ENCODE measurements around the gene POU2F3.

The POU2F3 gene

GRCh38 chr11:120302001-120302805, 62.3 kb downstream of the POU2F3 start:
- Histone ChIP-seq H2AK5ac (ENCODE audit: low read length) (no peak overlapping the region), H3K4me3 (ENCODE audit: low read depth, low read length) (no peak overlapping the region), H3K79me1 (ENCODE audit: low read length) (peaks cover 20% of the 10 kb centered on the region), H2AFZ (ENCODE audit: insufficient read depth, low read length, poor library complexity) (no peak overlapping the region), H4K91ac (ENCODE audit: low read depth, low read length) (peak overlapping the region; percentile 78), H3K9me3 (ENCODE audit: insufficient read depth, low read depth, low read length) (peaks cover 2% of the 10 kb centered on the region), H3K4me2 (ENCODE audit: low read length) (peak overlapping the region; percentile 27), H3K27me3 (ENCODE audit: insufficient read depth, low read length) (no peaks in the 10 kb centered on the region), H4K12ac (ENCODE audit: low read depth, low read length) (no peak overlapping the region), H2BK5ac (ENCODE audit: low read depth, low read length, poor library complexity) (peak overlapping the region; percentile 55), H2BK120ac (ENCODE audit: insufficient read depth, low read length, poor library complexity) (peak overlapping the region; percentile 65), H2BK12ac (ENCODE audit: low read length) (peak overlapping the region; percentile 37), H3K9ac (ENCODE audit: low read length) (no peak overlapping the region), H3K4ac (ENCODE audit: low read depth, low read length) (no peak overlapping the region), H3K14ac (ENCODE audit: low read length) (peak overlapping the region; percentile 50), H3K4me1 (ENCODE audit: control insufficient read depth in 1 of 2, insufficient read depth in 2 of 2, low read length in 2 of 2) (peaks cover 25 to 27% of the 10 kb centered on the region in 2 experiments), H3K79me2 (ENCODE audit: control insufficient read depth, insufficient read depth, low read length, poor library complexity) (no peaks in the 10 kb centered on the region), H3K36me3 (ENCODE audit: control insufficient read depth in 1 of 2, insufficient read depth in 2 of 2, low read length in 2 of 2) (peaks cover 0 to 2% of the 10 kb centered on the region in 2 experiments), H3K23ac (ENCODE audit: low read length) (no peak overlapping the region), H3K27ac (ENCODE audit: low read depth, low read length) (peak overlapping the region; percentile 63), H3K18ac (ENCODE audit: low read length) (peak overlapping the region; percentile 23), H4K8ac (ENCODE audit: low read depth, low read length) (peak overlapping the region; percentile 27)
- no CpG with 5 or more reads among the region's 6 CpGs for WGBS (ENCODE audit: extremely low coverage, insufficient coverage, insufficient read length)
- peak; percentile 83 to 87 for DNase-seq

GRCh38 chr11:120303004-120303637, 63.2 kb downstream of the POU2F3 start:
- H2AK5ac ChIP-seq (ENCODE audit: low read length) = no peak overlapping the region
- H3K23ac ChIP-seq (ENCODE audit: low read length) = no peak overlapping the region
- peak overlapping the region; percentile 50 for H3K14ac ChIP-seq (ENCODE audit: low read length)
- peaks cover 2% of the 10 kb centered on the region for H3K9me3 ChIP-seq (ENCODE audit: insufficient read depth, low read depth, low read length)
- no peak overlapping the region for H3K4me2 ChIP-seq (ENCODE audit: low read length)
- peak overlapping the region; percentile 78 for H4K91ac ChIP-seq (ENCODE audit: low read depth, low read length)
- H3K4me1 ChIP-seq (ENCODE audit: control insufficient read depth in 1 of 2, insufficient read depth in 2 of 2, low read length in 2 of 2) = peaks cover 25 to 27% of the 10 kb centered on the region in 2 experiments
- peak overlapping the region; percentile 27 for H4K8ac ChIP-seq (ENCODE audit: low read depth, low read length)
- peak overlapping the region; percentile 65 for H2BK120ac ChIP-seq (ENCODE audit: insufficient read depth, low read length, poor library complexity)
- no peak overlapping the region for H2AFZ ChIP-seq (ENCODE audit: insufficient read depth, low read length, poor library complexity)
- no peak overlapping the region for H4K12ac ChIP-seq (ENCODE audit: low read depth, low read length)
- DNase-seq = peak; percentile 76 to 80
- H2BK5ac ChIP-seq (ENCODE audit: low read depth, low read length, poor library complexity) = no peak overlapping the region
- H3K4me3 ChIP-seq (ENCODE audit: low read depth, low read length) = no peak overlapping the region
- peak overlapping the region; percentile 63 for H3K27ac ChIP-seq (ENCODE audit: low read depth, low read length)
- peak overlapping the region; percentile 23 for H3K18ac ChIP-seq (ENCODE audit: low read length)
- peaks cover 20% of the 10 kb centered on the region for H3K79me1 ChIP-seq (ENCODE audit: low read length)
- H3K9ac ChIP-seq (ENCODE audit: low read length) = no peak overlapping the region
- no peak overlapping the region for H3K4ac ChIP-seq (ENCODE audit: low read depth, low read length)
- WGBS (ENCODE audit: extremely low coverage, insufficient coverage, insufficient read length) = no CpG with 5 or more reads among the region's 3 CpGs
- no peaks in the 10 kb centered on the region for H3K27me3 ChIP-seq (ENCODE audit: insufficient read depth, low read length)
- peaks cover 0 to 2% of the 10 kb centered on the region in 2 experiments for H3K36me3 ChIP-seq (ENCODE audit: control insufficient read depth in 1 of 2, insufficient read depth in 2 of 2, low read length in 2 of 2)
- no peak overlapping the region for H2BK12ac ChIP-seq (ENCODE audit: low read length)
- no peaks in the 10 kb centered on the region for H3K79me2 ChIP-seq (ENCODE audit: control insufficient read depth, insufficient read depth, low read length, poor library complexity)

- peaks cover 2% of the 10 kb centered on the region for H3K9me3 ChIP-seq (ENCODE audit: insufficient read depth, low read depth, low read length)
- no peak overlapping the region for H3K4me3 ChIP-seq (ENCODE audit: low read depth, low read length)
- H3K36me3 ChIP-seq (ENCODE audit: control insufficient read depth in 1 of 2, insufficient read depth in 2 of 2, low read length in 2 of 2) = peaks cover 0 to 2% of the 10 kb centered on the region in 2 experiments
- H3K18ac ChIP-seq (ENCODE audit: low read length) = no peak overlapping the region
- no peak overlapping the region for H3K14ac ChIP-seq (ENCODE audit: low read length)
- peaks cover 22 to 26% of the 10 kb centered on the region in 2 experiments for H3K4me1 ChIP-seq (ENCODE audit: control insufficient read depth in 1 of 2, insufficient read depth in 2 of 2, low read length in 2 of 2)
- peaks cover 17% of the 10 kb centered on the region for H3K79me1 ChIP-seq (ENCODE audit: low read length)
- H2BK5ac ChIP-seq (ENCODE audit: low read depth, low read length, poor library complexity) = no peak overlapping the region
- H4K91ac ChIP-seq (ENCODE audit: low read depth, low read length) = no peak overlapping the region
- H2BK12ac ChIP-seq (ENCODE audit: low read length) = no peak overlapping the region
- no peak overlapping the region for H3K9ac ChIP-seq (ENCODE audit: low read length)
- H3K27me3 ChIP-seq (ENCODE audit: insufficient read depth, low read length) = no peaks in the 10 kb centered on the region
- no peak overlapping the region for H2AK5ac ChIP-seq (ENCODE audit: low read length)
- no peak overlapping the region for H2BK120ac ChIP-seq (ENCODE audit: insufficient read depth, low read length, poor library complexity)
- no peak overlapping the region for H4K12ac ChIP-seq (ENCODE audit: low read depth, low read length)
- no peak overlapping the region for H3K4ac ChIP-seq (ENCODE audit: low read depth, low read length)
- H3K79me2 ChIP-seq (ENCODE audit: control insufficient read depth, insufficient read depth, low read length, poor library complexity) = no peaks in the 10 kb centered on the region
- H2AFZ ChIP-seq (ENCODE audit: insufficient read depth, low read length, poor library complexity) = no peak overlapping the region
- no peak overlapping the region for H3K27ac ChIP-seq (ENCODE audit: low read depth, low read length)
- DNase-seq = peak in 1 of 2 donors; percentile 35
- H3K4me2 ChIP-seq (ENCODE audit: low read length) = no peak overlapping the region
- H4K8ac ChIP-seq (ENCODE audit: low read depth, low read length) = no peak overlapping the region
- no peak overlapping the region for H3K23ac ChIP-seq (ENCODE audit: low read length)
These were observed 64.6 kb downstream of the POU2F3 start for GRCh38 chr11:120304526-120304925.

GRCh38 chr11:120305286-120305685, 65.3 kb downstream of the POU2F3 start:
- Histone ChIP-seq H3K9me3 (ENCODE audit: insufficient read depth, low read depth, low read length) (peaks cover 2% of the 10 kb centered on the region), H3K27me3 (ENCODE audit: insufficient read depth, low read length) (no peaks in the 10 kb centered on the region), H2BK5ac (ENCODE audit: low read depth, low read length, poor library complexity) (peak overlapping the region; percentile 45), H3K4me2 (ENCODE audit: low read length) (no peak overlapping the region), H3K18ac (ENCODE audit: low read length) (peak overlapping the region; percentile 23), H3K4ac (ENCODE audit: low read depth, low read length) (no peak overlapping the region), H3K4me1 (ENCODE audit: control insufficient read depth in 1 of 2, insufficient read depth in 2 of 2, low read length in 2 of 2) (peaks cover 18 to 22% of the 10 kb centered on the region in 2 experiments), H3K79me1 (ENCODE audit: low read length) (peaks cover 14% of the 10 kb centered on the region), H3K23ac (ENCODE audit: low read length) (no peak overlapping the region), H2BK12ac (ENCODE audit: low read length) (peak overlapping the region; percentile 95), H4K8ac (ENCODE audit: low read depth, low read length) (peak overlapping the region; percentile 70), H4K12ac (ENCODE audit: low read depth, low read length) (no peak overlapping the region), H2AFZ (ENCODE audit: insufficient read depth, low read length, poor library complexity) (no peak overlapping the region), H3K14ac (ENCODE audit: low read length) (peak overlapping the region; percentile 1), H3K9ac (ENCODE audit: low read length) (no peak overlapping the region), H3K36me3 (ENCODE audit: control insufficient read depth in 1 of 2, insufficient read depth in 2 of 2, low read length in 2 of 2) (peaks cover 0 to 2% of the 10 kb centered on the region in 2 experiments), H3K27ac (ENCODE audit: low read depth, low read length) (no peak overlapping the region), H2AK5ac (ENCODE audit: low read length) (peak overlapping the region; percentile 8), H2BK120ac (ENCODE audit: insufficient read depth, low read length, poor library complexity) (peak overlapping the region; percentile 88), H3K79me2 (ENCODE audit: control insufficient read depth, insufficient read depth, low read length, poor library complexity) (no peaks in the 10 kb centered on the region), H4K91ac (ENCODE audit: low read depth, low read length) (peak overlapping the region; percentile 89), H3K4me3 (ENCODE audit: low read depth, low read length) (no peak overlapping the region)
- no CpG with 5 or more reads among the region's 12 CpGs for WGBS (ENCODE audit: extremely low coverage, insufficient coverage, insufficient read length)
- DNase-seq = no peak
